Measurements from ENCODE around the gene ATAD3C. TPM values are rescaled to one million over a fixed set of nuclear protein-coding genes. Genes with fewer than 3 reads are reported as not detected.
"Not testable (repeated sequence)": the region's sequence is repeated elsewhere in the genome, so short reads cannot be mapped to it uniquely, and the experiment has no call there.

The ATAD3C gene
- total and polyA plus RNA-seq, 12 donors, result under 0.01 to 1.4 (median 0.69) TPM; not detected in 3

DNA sequence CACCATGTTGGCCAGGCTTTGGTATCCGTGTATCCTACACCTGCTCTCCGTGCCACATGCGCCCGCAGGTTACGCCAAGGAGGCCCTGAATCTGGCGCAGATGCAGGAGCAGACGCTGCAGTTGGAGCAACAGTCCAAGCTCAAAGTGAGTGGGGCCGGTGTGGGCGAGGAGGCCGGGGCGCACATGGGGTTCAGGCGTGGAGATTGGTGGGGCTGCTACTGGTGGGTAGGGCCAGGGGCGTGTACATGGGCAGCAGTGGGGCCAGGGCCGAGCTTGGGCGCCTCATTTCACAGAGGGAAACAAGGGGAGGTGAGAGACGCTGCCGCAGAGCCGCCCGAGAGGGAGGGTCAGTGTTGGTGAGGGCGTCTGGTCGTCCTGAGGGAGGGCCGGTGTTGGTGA is 27.7 kb downstream of the ATAD3C start:
- H3K4me1 ChIP-seq (replicated peaks in 1 of 2), result peaks cover 5 to 9% of the 10 kb centered on the region in 2 donors
- no peak overlapping the region for H3K4me3 ChIP-seq
- 94 to 98% (median 97%) methylated on average over 22 of the region's 22 CpGs for WGBS, 4 donors
- H3K27ac ChIP-seq, result no peak overlapping the region
- no peaks in the 10 kb centered on the region for H3K27me3 ChIP-seq
- TF ChIP-seq POLR2A (IDR thresholded peaks at IDR 0.05), result no peak
- TF ChIP-seq, protein P1, sequence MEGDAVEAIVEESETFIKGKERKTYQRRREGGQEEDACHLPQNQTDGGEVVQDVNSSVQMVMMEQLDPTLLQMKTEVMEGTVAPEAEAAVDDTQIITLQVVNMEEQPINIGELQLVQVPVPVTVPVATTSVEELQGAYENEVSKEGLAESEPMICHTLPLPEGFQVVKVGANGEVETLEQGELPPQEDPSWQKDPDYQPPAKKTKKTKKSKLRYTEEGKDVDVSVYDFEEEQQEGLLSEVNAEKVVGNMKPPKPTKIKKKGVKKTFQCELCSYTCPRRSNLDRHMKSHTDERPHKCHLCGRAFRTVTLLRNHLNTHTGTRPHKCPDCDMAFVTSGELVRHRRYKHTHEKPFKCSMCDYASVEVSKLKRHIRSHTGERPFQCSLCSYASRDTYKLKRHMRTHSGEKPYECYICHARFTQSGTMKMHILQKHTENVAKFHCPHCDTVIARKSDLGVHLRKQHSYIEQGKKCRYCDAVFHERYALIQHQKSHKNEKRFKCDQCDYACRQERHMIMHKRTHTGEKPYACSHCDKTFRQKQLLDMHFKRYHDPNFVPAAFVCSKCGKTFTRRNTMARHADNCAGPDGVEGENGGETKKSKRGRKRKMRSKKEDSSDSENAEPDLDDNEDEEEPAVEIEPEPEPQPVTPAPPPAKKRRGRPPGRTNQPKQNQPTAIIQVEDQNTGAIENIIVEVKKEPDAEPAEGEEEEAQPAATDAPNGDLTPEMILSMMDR (IDR thresholded peaks at IDR 0.05), result no peak
- intact Hi-C loops (cut with DNase I), result no loop called here
- no peaks in the 10 kb centered on the region for H3K9me3 ChIP-seq (replicated peaks in 1 of 3)
- H3K36me3 ChIP-seq (replicated peaks in 1 of 2), result peaks cover 0 to 31% of the 10 kb centered on the region in 2 donors
- no peak for DNase-seq

DNA sequence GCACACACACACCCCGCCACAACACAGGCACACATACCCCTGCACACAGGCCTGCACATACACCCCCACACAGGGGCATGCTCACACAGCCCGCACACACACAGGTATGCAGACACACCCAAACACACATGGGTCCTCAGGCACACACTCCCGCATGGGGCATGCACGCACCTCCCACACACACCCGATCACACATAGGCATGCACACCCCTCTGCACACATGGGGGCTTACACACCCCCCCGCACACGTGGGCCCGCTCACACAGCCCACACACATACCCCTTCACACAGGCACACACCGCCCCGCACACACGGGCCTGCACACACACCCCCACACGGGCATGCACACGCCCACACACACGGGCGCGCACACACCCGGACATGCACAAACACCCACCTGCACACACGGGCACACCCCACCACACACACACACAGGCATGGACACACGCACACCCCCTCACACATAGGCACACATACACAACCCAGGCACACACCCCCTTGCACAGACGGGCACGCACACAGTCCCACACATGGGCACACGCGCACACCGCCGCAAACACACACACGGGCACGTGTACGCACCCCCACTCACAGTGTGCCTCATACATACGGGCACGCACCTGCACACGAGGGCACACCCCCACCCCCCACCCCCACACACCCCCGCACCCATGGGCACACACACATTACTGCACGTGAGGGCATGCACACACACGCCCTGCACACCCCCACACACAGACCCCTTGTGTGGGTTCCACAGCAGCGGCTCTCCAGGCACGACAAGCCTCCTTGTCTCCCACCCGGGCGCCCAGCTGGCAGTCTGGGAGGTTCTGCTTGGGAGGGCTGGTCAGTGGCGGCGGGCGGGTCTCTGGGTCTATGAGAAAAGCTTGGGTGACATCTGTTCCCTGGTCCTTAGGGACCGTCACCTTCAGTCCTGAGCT is 30.3 kb downstream of the ATAD3C start:
- Histone ChIP-seq H3K4me1 (replicated peaks in 1 of 2) (no peaks in the 10 kb centered on the region), H3K27me3 (no peaks in the 10 kb centered on the region), H3K36me3 (replicated peaks in 1 of 2) (peaks cover 0 to 48% of the 10 kb centered on the region in 2 donors), H3K9me3 (replicated peaks in 1 of 3) (no peaks in the 10 kb centered on the region), H3K27ac (no peak overlapping the region), H3K4me3 (no peak overlapping the region)
- WGBS, 4 donors, result 90 to 93% (median 91%) methylated on average over 28 to 42 of the region's 42 CpGs
- TF ChIP-seq, protein P1 (IDR thresholded peaks at IDR 0.05), result no peak
- no peak for TF ChIP-seq POLR2A (IDR thresholded peaks at IDR 0.05)
- no peak for DNase-seq
- intact Hi-C loops (cut with DNase I), result no loop called here

DNA sequence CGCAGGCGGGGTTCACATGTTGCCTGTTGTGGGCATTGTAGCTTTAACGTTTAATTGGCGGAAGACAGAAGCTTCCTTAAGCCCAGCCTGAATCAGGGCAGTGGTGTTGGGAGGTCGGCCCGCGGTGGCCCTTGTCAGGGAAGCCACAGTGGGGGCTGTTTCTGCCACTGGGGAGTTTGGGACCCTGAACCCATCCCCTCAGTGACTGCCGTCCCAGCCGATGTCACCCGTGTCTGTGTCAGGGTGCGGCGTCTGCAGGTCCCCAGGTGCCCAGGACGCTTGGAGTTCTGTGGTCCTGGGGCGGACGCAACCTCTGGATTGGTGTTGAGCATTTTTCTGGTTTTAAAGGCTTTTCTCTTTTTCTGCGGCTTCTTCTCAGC is 31.0 kb downstream of the ATAD3C start:
- peaks cover 0 to 48% of the 10 kb centered on the region in 2 donors for H3K36me3 ChIP-seq (replicated peaks in 1 of 2)
- H3K27me3 ChIP-seq; intact Hi-C loops (cut with DNase I); DNase-seq; H3K4me3 ChIP-seq; H3K27ac ChIP-seq; H3K9me3 ChIP-seq (replicated peaks in 1 of 3); H3K4me1 ChIP-seq (replicated peaks in 1 of 2): not testable (repeated sequence)
- 94 to 100% (median 95%) methylated on average over 7 to 16 of the region's 16 CpGs for WGBS, 4 donors

DNA sequence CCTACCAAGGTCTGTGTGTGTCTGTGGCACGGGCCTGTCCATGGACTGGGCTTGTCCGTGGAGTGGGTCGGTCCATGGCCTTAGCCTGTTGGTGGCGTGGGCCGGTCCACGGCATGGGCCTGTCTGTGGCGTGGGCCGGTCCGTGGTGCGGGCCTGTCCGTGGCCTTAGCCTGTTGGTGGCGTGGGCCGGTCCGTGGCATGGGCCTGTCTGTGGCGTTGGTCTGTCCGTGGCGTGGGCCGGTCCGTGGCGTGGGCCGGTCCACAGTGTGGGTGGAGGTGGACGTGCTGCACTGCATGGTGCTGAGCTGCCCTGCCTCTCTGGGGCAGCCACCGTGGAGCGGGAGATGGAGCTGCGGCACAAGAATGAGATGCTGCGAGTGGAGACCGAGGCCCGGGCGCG is 32.3 kb downstream of the ATAD3C start:
- H3K27ac ChIP-seq; DNase-seq; H3K4me1 ChIP-seq (replicated peaks in 1 of 2); H3K4me3 ChIP-seq; intact Hi-C loops (cut with DNase I); H3K27me3 ChIP-seq; H3K9me3 ChIP-seq (replicated peaks in 1 of 3): not testable (repeated sequence)
- WGBS, 4 donors, result 95 to 98% (median 96%) methylated on average over 19 to 29 of the region's 30 CpGs; no CpG with 5 or more reads in 1 of the 4 donors
- peaks cover 0 to 56% of the 10 kb centered on the region in 2 donors for H3K36me3 ChIP-seq (replicated peaks in 1 of 2)

DNA sequence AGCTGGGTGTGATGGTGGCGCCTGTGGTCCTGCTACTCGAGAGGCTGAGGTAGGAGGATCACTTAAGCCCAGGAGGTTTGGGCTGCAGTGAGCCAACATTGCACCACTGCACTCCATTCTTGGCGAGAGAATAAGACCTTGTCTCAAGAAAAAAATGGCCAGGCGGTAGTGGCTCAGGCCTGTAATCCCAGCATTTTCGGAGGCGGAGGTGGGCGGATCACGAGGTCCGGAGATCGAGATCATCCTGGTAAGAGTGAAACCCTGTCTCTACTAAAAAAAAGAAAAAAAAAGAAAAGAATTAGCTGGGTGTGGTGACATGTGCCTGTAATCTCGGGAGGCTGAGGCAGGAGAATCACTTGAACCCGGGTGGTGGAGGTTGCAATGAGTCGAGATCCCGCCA is 33.4 kb downstream of the ATAD3C start:
- Histone ChIP-seq H3K4me3 (no peak overlapping the region), H3K4me1 (replicated peaks in 1 of 2) (no peaks in the 10 kb centered on the region), H3K27me3 (no peaks in the 10 kb centered on the region), H3K9me3 (replicated peaks in 1 of 3) (no peaks in the 10 kb centered on the region), H3K27ac (no peak overlapping the region), H3K36me3 (replicated peaks in 1 of 2) (peaks cover 0 to 56% of the 10 kb centered on the region in 2 donors)
- 95 to 97% (median 96%) methylated on average over 14 of the region's 14 CpGs for WGBS, 4 donors
- intact Hi-C loops (cut with DNase I), result no loop called here
- TF ChIP-seq, protein P1 (IDR thresholded peaks at IDR 0.05), result no peak
- no peak for TF ChIP-seq POLR2A (IDR thresholded peaks at IDR 0.05)
- DNase-seq, result no peak

Measured in adrenal gland (tissue), 12 donors.